Activated T-helper 1 cell treated with Interleukin-2 at 50 U/mL for 16 hours (primary cell): ENCODE measurements around the gene ZNRF2.
A peak's percentile ranks its signal among the peaks of the same experiment; 100 is the strongest.

Experiments used
- DNase-seq: peaks from one replicate; pipeline ENCODE4 v3.0.0-alpha.2; 2020; ENCODE audit warnings: low read depth

Gene ZNRF2

DNA sequence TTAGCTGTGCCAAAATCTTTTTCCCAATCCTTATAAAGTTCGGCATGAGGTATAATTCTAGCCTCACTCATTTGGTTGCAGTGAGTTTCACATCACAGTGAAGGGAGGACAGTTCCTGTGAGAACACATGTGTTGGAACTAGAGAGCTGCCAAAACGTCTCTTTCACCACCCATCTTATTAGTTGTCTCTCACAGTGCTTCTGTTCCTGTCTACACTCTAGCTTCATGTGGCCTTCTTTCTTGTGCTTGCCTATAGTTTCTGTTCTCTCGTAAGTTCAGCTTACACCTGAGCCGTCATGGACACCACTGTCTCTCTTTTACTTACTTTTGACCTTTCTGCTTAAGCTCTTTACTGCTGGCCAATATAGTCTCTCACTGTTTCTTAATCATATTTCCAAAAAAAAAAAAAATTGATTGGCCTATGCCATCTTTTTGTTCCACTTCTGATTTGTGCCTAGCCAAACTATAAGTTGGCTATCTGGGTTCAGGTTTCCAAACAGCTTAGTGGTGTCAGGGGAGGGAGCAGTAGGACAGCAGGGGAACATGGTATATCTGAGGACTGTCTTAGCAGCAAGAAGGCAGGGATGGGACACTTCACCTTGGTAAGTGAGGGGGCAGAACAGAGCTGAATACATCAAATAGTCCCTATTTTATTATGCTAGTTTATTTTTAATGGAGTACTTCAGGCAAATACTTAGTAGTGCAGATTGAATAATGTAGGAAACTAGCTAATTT, 38.0 kb downstream of the ZNRF2 start:
- no peak for DNase-seq

- DNase-seq = no peak
Measured at GRCh38 chr7:30323006-30323355, 38.6 kb downstream of the ZNRF2 start.

- DNase-seq = no peak
Measured at GRCh38 chr7:30327813-30328212, 43.4 kb downstream of the ZNRF2 start.

DNA sequence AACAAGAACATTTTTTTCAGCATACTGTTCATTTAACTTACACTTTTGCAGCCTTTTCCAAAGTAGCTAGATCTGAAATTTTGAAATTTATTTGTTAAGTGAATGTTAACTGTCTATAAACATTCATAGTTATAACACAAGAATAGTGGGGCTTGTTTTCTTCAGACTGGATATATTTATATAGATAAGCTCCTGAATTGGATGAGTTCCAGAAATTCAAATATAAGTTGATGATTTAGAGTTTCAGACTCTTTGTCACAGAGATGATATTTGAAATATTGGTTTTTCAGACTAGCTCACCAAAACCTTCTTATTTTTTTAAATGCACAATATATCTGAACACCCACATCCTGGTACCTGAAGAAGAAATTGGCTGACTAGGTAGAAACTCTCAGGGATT, 44.0 kb downstream of the ZNRF2 start:
- DNase-seq = no peak

DNA sequence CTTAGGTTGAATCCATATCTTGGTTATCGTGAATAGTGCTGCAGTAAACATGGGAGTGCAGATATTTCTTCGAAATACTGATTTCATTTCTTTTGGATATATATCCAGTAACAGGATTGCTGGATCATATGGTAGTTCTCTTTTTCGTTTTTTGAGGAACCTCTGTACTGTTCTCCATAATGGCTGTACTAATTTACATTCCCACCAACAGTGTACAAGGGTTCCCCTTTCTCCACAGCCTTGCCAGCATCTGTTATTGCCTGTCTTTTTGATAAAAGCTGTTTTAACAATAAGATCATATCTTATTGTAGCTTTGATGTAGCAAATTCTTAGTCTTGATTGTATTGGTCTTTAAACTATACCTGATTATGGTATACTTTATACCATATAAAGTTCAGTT, 45.3 kb downstream of the ZNRF2 start:
- DNase-seq = no peak

DNA sequence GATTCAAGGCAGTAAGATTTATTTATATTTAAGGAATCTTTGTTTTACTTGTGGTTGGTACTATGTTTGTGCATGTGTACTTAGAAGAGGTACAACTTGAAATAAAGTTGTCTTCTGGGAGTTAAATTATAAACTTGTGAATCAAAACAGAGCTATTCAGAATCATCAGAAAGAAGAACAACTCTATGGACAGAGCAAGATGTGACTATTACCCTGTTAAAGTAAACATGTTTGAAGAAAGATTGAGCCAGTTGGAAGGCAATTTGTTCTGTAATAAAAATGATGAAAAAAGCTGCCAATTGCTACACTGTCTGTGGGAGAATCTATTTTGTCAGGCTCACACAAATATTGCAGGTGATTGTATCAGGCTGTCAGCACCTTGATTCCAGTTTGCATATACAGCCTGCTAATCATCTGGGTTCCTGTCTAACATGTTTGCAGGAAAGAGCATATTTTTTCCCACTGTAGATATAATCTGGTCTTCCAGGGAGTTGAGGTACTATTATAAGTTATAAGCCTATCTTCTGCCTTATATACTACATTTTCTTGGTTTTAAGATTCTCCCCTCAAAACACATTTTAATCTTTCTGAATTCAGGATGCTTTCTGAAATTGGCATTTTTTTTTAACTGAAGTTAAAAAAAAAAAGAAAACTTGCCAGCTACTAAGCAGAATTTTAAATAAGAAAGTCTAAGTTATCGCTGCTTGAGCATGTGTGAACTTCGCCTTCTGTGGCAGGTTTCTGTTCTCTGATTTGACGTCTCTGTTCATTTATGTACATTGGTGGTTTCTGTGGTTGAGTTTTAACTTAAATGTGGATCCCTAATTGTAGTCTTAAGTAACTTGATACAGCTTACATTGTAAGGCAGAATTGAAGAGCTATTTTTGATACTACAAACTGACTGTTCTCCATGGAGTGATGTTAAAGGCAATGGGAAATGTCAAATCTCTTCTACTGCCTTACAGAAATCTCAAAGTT, 46.0 kb downstream of the ZNRF2 start:
- no peak for DNase-seq

DNA sequence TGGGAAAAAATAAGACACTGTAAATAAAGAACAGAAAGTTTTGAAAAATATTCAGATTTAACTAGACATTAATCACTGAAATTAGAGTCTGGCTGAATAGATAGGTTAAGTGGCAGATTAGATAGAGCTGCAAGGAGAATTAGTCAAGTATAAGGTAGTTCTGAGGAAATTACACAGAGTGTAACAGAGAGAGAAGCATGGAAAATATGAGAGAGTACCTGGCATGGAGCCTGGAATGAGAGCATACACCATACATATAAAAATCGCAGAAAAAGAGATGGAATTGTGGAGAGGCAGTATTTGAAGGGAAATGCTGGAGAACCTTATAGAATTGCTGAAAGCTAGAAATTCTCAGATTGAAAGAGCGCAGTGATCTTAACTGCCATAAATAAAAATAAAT, 46.9 kb downstream of the ZNRF2 start:
- no peak for DNase-seq

DNA sequence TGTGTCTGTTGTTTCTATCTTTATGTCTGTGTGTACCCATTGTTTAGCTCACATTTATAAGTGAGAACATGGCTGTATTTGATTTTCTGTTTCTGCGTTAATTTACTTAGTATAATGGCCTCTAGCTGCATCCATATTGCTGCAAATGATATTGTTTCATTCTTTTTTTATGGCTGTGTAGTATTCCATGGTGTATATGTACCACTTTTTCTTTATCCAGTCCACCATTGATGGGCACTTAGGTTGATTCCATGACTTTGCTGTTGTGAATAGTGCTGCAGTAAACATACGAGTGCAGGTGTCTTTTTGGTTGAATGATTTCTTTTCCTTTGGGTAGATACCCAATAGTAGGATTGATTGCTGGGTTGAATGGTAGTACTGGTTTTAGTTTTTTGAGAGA, 48.2 kb downstream of the ZNRF2 start:
- no peak for DNase-seq

GRCh38 chr7:30335763-30336487, 51.5 kb downstream of the ZNRF2 start:
- no peak for DNase-seq

DNA sequence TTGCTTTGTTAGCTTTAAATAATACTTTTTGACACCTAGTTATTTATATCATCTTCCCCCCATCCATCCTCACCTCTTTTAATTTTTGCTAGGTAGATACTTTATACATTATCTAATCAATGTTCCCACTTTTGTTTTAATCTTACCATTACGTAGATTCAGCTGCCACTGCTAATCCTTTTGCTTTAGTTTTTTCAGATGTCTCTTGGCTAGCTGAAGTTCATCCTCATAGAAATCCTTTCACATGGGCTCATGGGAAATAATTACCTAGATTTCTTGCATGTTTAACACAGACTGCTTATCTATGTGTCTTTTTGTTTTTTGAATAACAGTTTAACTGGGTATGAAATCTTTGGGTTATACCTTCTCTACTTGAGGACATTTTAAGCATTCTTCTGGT, 60.1 kb downstream of the ZNRF2 start:
- DNase-seq = no peak

GRCh38 chr7:30347226-30348082, 63.1 kb downstream of the ZNRF2 start:
- DNase-seq = no peak

- DNase-seq = peak; percentile 35
Measured at GRCh38 chr7:30348083-30348560, 63.7 kb downstream of the ZNRF2 start.

GRCh38 chr7:30349170-30349569, 64.8 kb downstream of the ZNRF2 start:
- no peak for DNase-seq

GRCh38 chr7:30349816-30350215, 65.4 kb downstream of the ZNRF2 start:
- DNase-seq = no peak

DNA sequence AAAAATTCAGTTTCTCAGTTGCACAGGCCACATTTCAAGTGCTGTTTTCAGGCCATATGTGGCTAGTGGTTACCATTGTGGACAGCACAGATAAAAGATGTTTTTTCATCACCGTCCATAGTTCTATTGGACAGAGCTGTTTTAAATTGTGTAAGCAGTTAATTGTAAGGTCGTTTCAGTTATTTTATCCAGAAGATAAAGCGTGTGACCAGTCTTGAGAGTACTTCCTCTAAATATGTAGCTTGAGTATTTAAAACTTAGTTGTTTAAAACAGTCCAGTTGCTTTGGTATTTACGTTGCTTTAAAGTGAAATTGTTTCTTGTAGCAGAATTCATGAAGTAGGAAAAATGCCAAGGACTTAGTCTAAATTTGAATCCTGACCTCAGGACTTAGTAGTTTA, 66.9 kb downstream of the ZNRF2 start:
- no peak for DNase-seq

DNA sequence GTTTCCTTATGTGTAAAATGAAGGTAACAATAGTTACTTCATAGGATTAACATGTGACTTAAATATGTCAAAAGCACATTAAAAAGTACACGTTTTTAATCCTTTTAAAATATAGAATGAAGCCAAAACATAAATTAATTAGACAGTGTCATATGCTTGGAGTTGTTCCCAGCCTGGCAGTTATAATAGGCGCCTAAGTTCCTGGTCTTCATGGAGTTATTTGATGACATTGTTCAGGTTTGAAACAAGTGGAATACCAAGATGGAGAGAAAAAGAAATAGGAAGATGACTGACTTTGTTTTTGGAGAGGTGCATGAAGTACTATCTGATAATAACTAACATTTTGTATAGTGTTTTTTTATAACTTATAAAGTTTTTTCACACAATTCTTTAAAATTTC, 67.3 kb downstream of the ZNRF2 start:
- no peak for DNase-seq

DNA sequence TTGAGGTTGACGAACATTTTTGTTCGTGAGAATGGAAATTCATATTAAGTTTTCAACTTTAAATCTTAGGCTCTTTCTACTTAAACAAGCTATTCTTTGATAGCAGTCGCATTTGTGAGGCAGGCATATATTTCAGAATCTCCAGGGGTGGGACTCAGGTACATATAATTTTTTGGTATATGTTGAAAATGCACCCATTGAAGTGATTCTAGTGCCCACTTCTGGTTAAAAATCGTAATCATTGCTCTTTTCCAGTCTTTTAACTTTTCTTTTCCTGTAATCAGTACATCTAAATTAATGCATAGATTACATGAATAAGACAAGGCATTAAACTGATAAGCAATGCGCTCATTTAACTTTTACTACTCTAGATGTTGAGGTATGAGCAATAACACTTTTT, 67.8 kb downstream of the ZNRF2 start:
- DNase-seq = no peak

- DNase-seq = no peak
Measured at GRCh38 chr7:30353532-30353931, 69.1 kb downstream of the ZNRF2 start.

GRCh38 chr7:30353932-30354607, 69.7 kb downstream of the ZNRF2 start:
- no peak for DNase-seq

- DNase-seq = no peak
Measured at GRCh38 chr7:30354791-30355190, 70.4 kb downstream of the ZNRF2 start.

DNA sequence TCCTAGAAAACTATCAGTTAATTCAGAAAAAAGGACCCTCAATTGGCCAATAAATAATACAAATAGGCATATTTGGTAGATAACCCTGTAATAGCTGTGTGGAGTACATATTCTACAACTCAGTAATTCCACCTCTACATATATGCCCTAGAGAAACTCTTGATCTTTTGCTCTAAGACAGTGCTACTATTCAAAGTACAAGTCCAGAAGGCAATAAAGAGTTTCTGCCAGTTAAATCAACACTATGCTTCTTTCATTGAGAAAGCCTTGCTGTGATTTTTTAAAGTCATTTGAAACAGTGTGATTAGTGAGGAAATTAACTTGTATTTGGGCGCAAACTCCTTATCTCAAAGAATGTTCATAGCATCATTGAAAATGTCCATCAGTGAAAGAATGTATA, 75.6 kb downstream of the ZNRF2 start:
- DNase-seq = no peak
